GM12878 (cell line): Measurements from ENCODE around the gene MAMDC2. TPM values are rescaled to one million over a fixed set of nuclear protein-coding genes. Genes with fewer than 3 reads are reported as not detected.

Source experiments
- ATAC-seq: fragments of 200-7000 bp; cut with Tn5 transposase; 3 replicates; pipeline ENCODE4 v1.9.1; 2020; ENCODE audit warnings: mild to moderate bottlenecking, moderate library complexity
- BruUV-seq: library from RNA; stranded (reverse); fragments of 400-500 nt; replicated peaks from 2 replicates; lab custom pipeline; 2021; lab: Mats Ljungman, UMichigan
- CTCF ChIA-PET: fragments of 300-600 bp; sonication (Branson Sonifier 250); formaldehyde crosslinking; extraction: SDS; loops from one replicate; lab custom pipeline; 2021; ENCODE audit warnings: inconsistent platforms; lab: Yijun Ruan, JAX
- POLR2A ChIA-PET: fragments of 350-600 bp; formaldehyde crosslinking; extraction: SDS; loops from one replicate; lab custom pipeline; 2021; ENCODE audit warnings: inconsistent platforms; lab: Charles Lee
- RAD21 ChIA-PET: fragments of 300-600 bp; sonication (Branson Sonifier 250); formaldehyde crosslinking; loops from one replicate; lab custom pipeline; 2023; ENCODE audit warnings: antibody characterized with exemption; ENCODE audit not compliant: unreplicated experiment; lab: Charles Lee
- SMC1A ChIA-PET: fragments of 300-600 bp; sonication (Branson Sonifier 250); formaldehyde crosslinking; loops from one replicate; lab custom pipeline; 2023; ENCODE audit not compliant: unreplicated experiment, uncharacterized antibody; lab: Charles Lee
- DNase-seq: peaks from one replicate; pipeline ENCODE4 v3.0.0-alpha.2; 2011; ENCODE audit warnings: low read depth, low spot score
- FAIRE-seq: peaks from 3 replicates; lab custom pipeline; 2011; peaks lifted over from hg19 to GRCh38; lab: Jason Lieb, UNC
- H2AFZ ChIP-seq: 2 replicates; pipeline ENCODE4 v1.6.0; 2011; ENCODE audit warnings: low read depth, low read length, control low read depth; ENCODE audit not compliant: control insufficient read depth
- H3K27ac ChIP-seq: 2 replicates; pipeline ENCODE4 v1.5.1; 2011; ENCODE audit warnings: control low read depth; ENCODE audit not compliant: control insufficient read depth, insufficient read depth
- H3K27me3 ChIP-seq, 2 experiments: replicated peaks in 1 of 2; 2 replicates each; pipeline versions ENCODE4 v1.6.0 to v1.6.1; 2011; ENCODE audit warnings: low read length in 1 of 2; ENCODE audit not compliant: control insufficient read depth in 2 of 2, insufficient read depth in 2 of 2
- H3K36me3 ChIP-seq, 2 experiments: 2 replicates each; pipeline ENCODE4 v1.5.1; 2011; ENCODE audit warnings: low read length in 1 of 2; ENCODE audit not compliant: control insufficient read depth in 2 of 2, insufficient read depth in 2 of 2
- H3K4me1 ChIP-seq: 2 replicates; pipeline ENCODE4 v1.6.1; 2011; ENCODE audit warnings: mild to moderate bottlenecking, low read length, moderate library complexity, mixed read lengths; ENCODE audit not compliant: control insufficient read depth, insufficient read depth
- H3K4me2 ChIP-seq: 2 replicates; pipeline ENCODE4 v1.6.0; 2011; ENCODE audit warnings: control low read depth; ENCODE audit not compliant: control insufficient read depth, insufficient read depth
- H3K4me3 ChIP-seq: fragments of 200-600 bp; sonication (generic); 2 replicates; pipeline ENCODE4 v1.5.1; 2016
- H3K79me2 ChIP-seq: 2 replicates; pipeline ENCODE4 v1.6.0; 2011; ENCODE audit warnings: low read length; ENCODE audit not compliant: control insufficient read depth, insufficient read depth
- H3K9ac ChIP-seq: 2 replicates; pipeline ENCODE4 v1.8.0; 2011; ENCODE audit warnings: low read length, control low read depth, mixed read lengths; ENCODE audit not compliant: control insufficient read depth, insufficient read depth
- H3K9me3 ChIP-seq: replicated peaks from 3 replicates; pipeline ENCODE4 v1.5.1; 2011; ENCODE audit warnings: mild to moderate bottlenecking, low read length; ENCODE audit not compliant: control insufficient read depth, insufficient read depth
- H4K20me1 ChIP-seq: 2 replicates; pipeline ENCODE4 v1.6.0; 2011; ENCODE audit not compliant: control insufficient read depth, insufficient read depth
- CEBPB ChIP-seq, 2 experiments: fragments of 150-350 bp in 1 of 2; IDR thresholded peaks; 2 replicates each; pipeline ENCODE4 v1.6.1; 2012 to 2014; ENCODE audit warnings: low read depth in 2 of 2, low read length in 2 of 2, borderline replicate concordance in 1 of 2, inconsistent platforms in 1 of 2
- CHD1 ChIP-seq: IDR thresholded peaks from 2 replicates; pipeline ENCODE4 v1.6.1; 2012; ENCODE audit warnings: low read depth, low read length, improper control_type of control experiment
- IRF4 ChIP-seq: IDR thresholded peaks from 2 replicates; pipeline ENCODE4 v1.6.1; 2011; ENCODE audit warnings: low read depth, low read length
- MTA2 ChIP-seq: fragments of 450-650 bp; IDR thresholded peaks from 2 replicates; pipeline ENCODE4 v1.6.1; 2016; ENCODE audit warnings: low read depth, mild to moderate bottlenecking, moderate library complexity
- NBN ChIP-seq: fragments of 450-650 bp; IDR thresholded peaks from 2 replicates; pipeline ENCODE4 v1.6.1; 2016
- NFXL1 ChIP-seq: fragments of 450-650 bp; IDR thresholded peaks from 2 replicates; pipeline ENCODE4 v1.6.1; 2017; ENCODE audit warnings: antibody characterized with exemption, mild to moderate bottlenecking, borderline replicate concordance
- RFX5 ChIP-seq: IDR thresholded peaks from 2 replicates; pipeline ENCODE4 v1.6.1; 2011; ENCODE audit warnings: low read depth, low read length, improper control_type of control experiment
- SMAD5 ChIP-seq: IDR thresholded peaks from 2 replicates; pipeline ENCODE4 v1.6.1; 2016; ENCODE audit warnings: antibody characterized with exemption, low read depth
- SMC3 ChIP-seq: IDR thresholded peaks from 2 replicates; pipeline ENCODE4 v1.6.1; 2011; ENCODE audit warnings: low read length, improper control_type of control experiment, borderline replicate concordance
- WRNIP1 ChIP-seq: IDR thresholded peaks from 2 replicates; pipeline ENCODE4 v1.6.1; 2011; ENCODE audit warnings: low read depth, low read length, improper control_type of control experiment, borderline replicate concordance
- WGBS: methylation state at CpG from one replicate; pipeline ENCODE4 v1.1.6; 2016; ENCODE audit warnings: low lambda C conversion rate; ENCODE audit not compliant: insufficient replicate concordance, insufficient coverage; ENCODE audit errors: missing lambda C conversion rate; 5-methylcytosine and 5-hydroxymethylcytosine counted together
- in situ Hi-C: fragments of 300-500 bp; cut with MboI; formaldehyde crosslinking; loops from 9 replicates; pipeline ENCODE4 v1.14.3; 2018; ENCODE audit warnings: mixed read lengths
- intact Hi-C: fragments of 100-400 bp; cut with micrococcal nuclease; formaldehyde crosslinking; loops from one replicate; pipeline ENCODE4 v1.14.2; 2022; ENCODE audit not compliant: unreplicated experiment
- polyA plus RNA-seq, 11 experiments: library from polyadenylated mRNA; depleted of rRNA in 4 of 11; unstranded in 6 of 11; stranded (reverse) in 5 of 11; fragments of >200 nt; fragmentation: Nextera tagmentation in 4 of 11; fragmentation: Illumina TruSeq in 1 of 11; extraction: Ambion mirVana in 4 of 11; extraction: Trizol in 1 of 11; gene quantifications; 1 replicate in 1 of 11; 2 replicates in 10 of 11; pipeline versions ENCODE4 v1.2.1 to v1.2.3, GENCODE V29; 2011 to 2016; ENCODE audit warnings: inconsistent platforms in 2 of 11, missing spikeins in 2 of 11, low read depth in 1 of 11
- total RNA-seq, 4 experiments: library from RNA; depleted of rRNA in 3 of 4; stranded (reverse); fragments of >200 nt in 3 of 4; fragmentation: Illumina TruSeq in 1 of 4; extraction: Trizol in 1 of 4; gene quantifications; 2 replicates each; pipeline versions ENCODE4 v1.2.1 to v1.2.3, GENCODE V29; 2013 to 2021
- TF ChIP-seq, protein P1 (sequence below): IDR thresholded peaks from 2 replicates; pipeline ENCODE4 v1.6.1; 2012; ENCODE audit warnings: low read depth, low read length, improper control_type of control experiment
- TF ChIP-seq, protein P2 (sequence below): fragments of 450-650 bp; IDR thresholded peaks from 2 replicates; pipeline ENCODE4 v1.6.1; 2017; ENCODE audit warnings: low read depth, mild to moderate bottlenecking, moderate library complexity
- TF ChIP-seq, protein P3 (sequence below): fragments of 450-650 bp; formaldehyde crosslinking; IDR thresholded peaks from 2 replicates; pipeline ENCODE4 v1.4.0; 2022; ENCODE audit warnings: mild to moderate bottlenecking, moderate library complexity

The MAMDC2 gene
- total and polyA plus RNA-seq, 10 of the 15 experiments (the other 5 are each of a cell fraction or from before 2014, with no cell fraction given): 0.01 to 0.09 TPM; not detected in 8

DNA sequence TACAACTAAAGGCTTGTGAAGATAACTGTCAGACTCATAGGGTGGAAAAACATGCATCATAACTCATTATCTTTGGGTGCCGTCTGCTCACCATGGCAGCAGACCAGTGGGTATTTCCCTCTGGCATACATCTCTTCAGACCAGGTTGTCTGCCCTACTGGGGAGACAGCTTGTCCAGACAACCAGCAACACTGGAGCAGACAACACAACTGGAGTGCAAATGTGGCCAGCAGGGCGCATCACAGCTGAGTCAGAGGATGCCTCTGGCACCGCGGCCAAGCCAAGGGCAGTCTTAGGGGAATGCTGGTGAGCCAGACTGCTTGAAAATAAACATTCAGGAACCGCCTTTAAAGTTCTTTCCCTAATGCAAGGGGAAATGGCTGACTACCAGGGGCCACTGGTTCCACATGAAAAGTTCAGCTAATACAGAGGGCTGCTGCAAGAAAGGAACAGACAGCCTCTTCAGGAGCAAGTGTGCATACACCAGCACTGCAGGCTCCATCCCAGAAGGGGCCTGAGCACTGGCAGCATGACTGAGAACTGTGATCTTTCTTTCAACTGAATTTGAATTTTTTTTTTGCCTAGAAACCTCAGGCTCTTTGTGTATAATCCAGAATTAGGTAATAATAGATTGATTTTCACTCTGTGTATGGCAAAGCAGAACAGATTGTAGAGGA lies 77.3 kb downstream of the MAMDC2 start:
- in situ Hi-C loops (no loop called here), intact Hi-C loops (no loop called here)
- BruUV-seq: no TSS peak
- H3K4me2 ChIP-seq: no peak overlapping the region
- no peaks in the 10 kb centered on the region for H3K36me3 ChIP-seq
- FAIRE-seq: no peak
- 43% methylated on average over 5 of the region's 5 CpGs for WGBS
- ChIA-PET SMC1A (interaction anchor here (0.7 kb wide), 1 partner anchor 41 kb away, joined by 3 read pairs; no protein-coding TSS in a partner anchor), RAD21 (no interaction called here), POLR2A (no interaction called here), CTCF (interaction anchor here (0.7 to 11.7 kb wide), 2 partner anchors 9 to 198 kb away, joined by 3 to 95 read pairs; no protein-coding TSS in a partner anchor)
- no peak overlapping the region for H3K4me3 ChIP-seq
- DNase-seq: no peak
- no peak overlapping the region for H2AFZ ChIP-seq
- no peaks in the 10 kb centered on the region for H3K79me2 ChIP-seq
- no peak overlapping the region for H3K9ac ChIP-seq
- no peak for ATAC-seq
- H3K27me3 ChIP-seq: peaks cover 0 to 1% of the 10 kb centered on the region in 2 experiments; a peak in 2 of 4 replicates
- H4K20me1 ChIP-seq: no peaks in the 10 kb centered on the region
- TF ChIP-seq, protein P1, sequence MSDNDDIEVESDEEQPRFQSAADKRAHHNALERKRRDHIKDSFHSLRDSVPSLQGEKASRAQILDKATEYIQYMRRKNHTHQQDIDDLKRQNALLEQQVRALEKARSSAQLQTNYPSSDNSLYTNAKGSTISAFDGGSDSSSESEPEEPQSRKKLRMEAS: no peak
- TF ChIP-seq NFXL1 (no peak), NBN (no peak), RFX5 (no peak), CEBPB (IDR thresholded peaks at IDR 0.05; ENCODE audit: borderline replicate concordance in 1 of 2, low read depth in 2 of 2, low read length in 2 of 2) (no peak), MTA2 (no peak), IRF4 (no peak), WRNIP1 (no peak), SMC3 (no peak), CHD1 (no peak), SMAD5 (no peak)
- TF ChIP-seq, protein P2, sequence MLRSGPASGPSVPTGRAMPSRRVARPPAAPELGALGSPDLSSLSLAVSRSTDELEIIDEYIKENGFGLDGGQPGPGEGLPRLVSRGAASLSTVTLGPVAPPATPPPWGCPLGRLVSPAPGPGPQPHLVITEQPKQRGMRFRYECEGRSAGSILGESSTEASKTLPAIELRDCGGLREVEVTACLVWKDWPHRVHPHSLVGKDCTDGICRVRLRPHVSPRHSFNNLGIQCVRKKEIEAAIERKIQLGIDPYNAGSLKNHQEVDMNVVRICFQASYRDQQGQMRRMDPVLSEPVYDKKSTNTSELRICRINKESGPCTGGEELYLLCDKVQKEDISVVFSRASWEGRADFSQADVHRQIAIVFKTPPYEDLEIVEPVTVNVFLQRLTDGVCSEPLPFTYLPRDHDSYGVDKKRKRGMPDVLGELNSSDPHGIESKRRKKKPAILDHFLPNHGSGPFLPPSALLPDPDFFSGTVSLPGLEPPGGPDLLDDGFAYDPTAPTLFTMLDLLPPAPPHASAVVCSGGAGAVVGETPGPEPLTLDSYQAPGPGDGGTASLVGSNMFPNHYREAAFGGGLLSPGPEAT: no peak
- TF ChIP-seq, protein P3, sequence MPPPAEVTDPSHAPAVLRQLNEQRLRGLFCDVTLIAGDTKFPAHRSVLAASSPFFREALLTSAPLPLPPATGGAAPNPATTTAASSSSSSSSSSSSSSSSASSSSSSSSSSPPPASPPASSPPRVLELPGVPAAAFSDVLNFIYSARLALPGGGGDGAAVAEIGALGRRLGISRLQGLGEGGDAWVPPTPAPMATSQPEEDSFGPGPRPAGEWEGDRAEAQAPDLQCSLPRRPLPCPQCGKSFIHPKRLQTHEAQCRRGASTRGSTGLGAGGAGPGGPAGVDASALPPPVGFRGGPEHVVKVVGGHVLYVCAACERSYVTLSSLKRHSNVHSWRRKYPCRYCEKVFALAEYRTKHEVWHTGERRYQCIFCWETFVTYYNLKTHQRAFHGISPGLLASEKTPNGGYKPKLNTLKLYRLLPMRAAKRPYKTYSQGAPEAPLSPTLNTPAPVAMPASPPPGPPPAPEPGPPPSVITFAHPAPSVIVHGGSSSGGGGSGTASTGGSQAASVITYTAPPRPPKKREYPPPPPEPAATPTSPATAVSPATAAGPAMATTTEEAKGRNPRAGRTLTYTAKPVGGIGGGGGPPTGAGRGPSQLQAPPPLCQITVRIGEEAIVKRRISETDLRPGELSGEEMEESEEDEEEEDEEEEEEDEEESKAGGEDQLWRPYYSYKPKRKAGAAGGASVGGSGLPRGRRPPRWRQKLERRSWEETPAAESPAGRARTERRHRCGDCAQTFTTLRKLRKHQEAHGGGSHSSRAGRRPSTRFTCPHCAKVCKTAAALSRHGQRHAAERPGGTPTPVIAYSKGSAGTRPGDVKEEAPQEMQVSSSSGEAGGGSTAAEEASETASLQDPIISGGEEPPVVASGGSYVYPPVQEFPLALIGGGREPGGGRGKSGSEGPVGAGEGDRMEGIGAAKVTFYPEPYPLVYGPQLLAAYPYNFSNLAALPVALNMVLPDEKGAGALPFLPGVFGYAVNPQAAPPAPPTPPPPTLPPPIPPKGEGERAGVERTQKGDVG (CRISPR knock-in tag): no peak
- H3K27ac ChIP-seq: no peak overlapping the region
- H3K9me3 ChIP-seq: no peaks in the 10 kb centered on the region
- no peaks in the 10 kb centered on the region for H3K4me1 ChIP-seq
